K562 (cell line): ENCODE results near the gene KCNAB1. TPM values are rescaled to one million over a fixed set of nuclear protein-coding genes. Genes with fewer than 3 reads are reported as not detected.

Experiments used
- ATAC-seq: fragments of 200-7000 bp; cut with Tn5 transposase; 3 replicates; pipeline ENCODE4 v1.9.1; 2020; ENCODE audit warnings: moderate library complexity
- BruUV-seq: library from RNA; stranded (reverse); fragments of 400-500 nt; replicated peaks from 2 replicates; lab custom pipeline; 2021; lab: Mats Ljungman, UMichigan
- CTCF ChIA-PET: fragments of 300-600 bp; formaldehyde crosslinking; extraction: SDS; loops from one replicate; lab custom pipeline; 2021; ENCODE audit warnings: low intra/inter-chr PET ratio; lab: Yijun Ruan, JAX
- POLR2A ChIA-PET: fragments of 300-600, 350-650 bp; sonication (Branson Sonifier 250); formaldehyde crosslinking; extraction: SDS; loops from one replicate; lab custom pipeline; 2021; ENCODE audit warnings: antibody characterized with exemption, inconsistent platforms; lab: Yijun Ruan, JAX
- DNase-seq, 4 experiments: peaks; one replicate each; pipeline versions ENCODE4 v3.0.0 to v3.0.0-alpha.2; 2011 to 2018; ENCODE audit warnings: low spot score in 3 of 4, mixed read lengths in 3 of 4; ENCODE audit errors: extremely low read depth in 1 of 4
- FAIRE-seq: peaks from 2 replicates; lab custom pipeline; 2011; peaks lifted over from hg19 to GRCh38; lab: Jason Lieb, UNC
- H2AFZ ChIP-seq: 2 replicates; pipeline ENCODE4 v1.6.0; 2011; ENCODE audit warnings: low read depth, low read length, control low read depth, inconsistent platforms
- H3K27ac ChIP-seq: fragments of 200-600 bp; 3 replicates; pipeline ENCODE4 v1.8.0; 2011; ENCODE audit warnings: low read depth, mild to moderate bottlenecking, control low read depth, inconsistent platforms, low read length, moderate library complexity, mixed read lengths; ENCODE audit errors: extremely low read depth
- H3K27me3 ChIP-seq, 2 experiments: fragments of 300-600 bp in 1 of 2; 2 replicates in 1 of 2; 3 replicates in 1 of 2; pipeline versions ENCODE4 v1.6.0 to v1.8.0; 2011; ENCODE audit warnings: inconsistent platforms in 2 of 2, low read length in 2 of 2, mild to moderate bottlenecking in 1 of 2, mixed read lengths in 1 of 2, moderate library complexity in 1 of 2; ENCODE audit not compliant: control insufficient read depth in 2 of 2, insufficient read depth in 2 of 2
- H3K36me3 ChIP-seq: fragments of 300-600 bp; 3 replicates; pipeline ENCODE4 v1.8.0; 2011; ENCODE audit warnings: mild to moderate bottlenecking, low read length, inconsistent platforms; ENCODE audit not compliant: control insufficient read depth, insufficient read depth
- H3K4me1 ChIP-seq, 2 experiments: fragments of 200-600 bp in 1 of 2; replicated peaks in 1 of 2; 2 replicates in 1 of 2; 3 replicates in 1 of 2; pipeline versions ENCODE4 v1.5.1 to v1.8.0; 2011; ENCODE audit warnings: inconsistent platforms in 2 of 2, low read length in 2 of 2, mild to moderate bottlenecking in 1 of 2, mixed read lengths in 1 of 2, moderate library complexity in 1 of 2; ENCODE audit not compliant: control insufficient read depth in 2 of 2, insufficient read depth in 2 of 2
- H3K4me2 ChIP-seq: 2 replicates; pipeline ENCODE4 v1.6.1; 2011; ENCODE audit warnings: low read length, control low read depth, inconsistent platforms, mixed read lengths; ENCODE audit not compliant: insufficient read depth
- H3K4me3 ChIP-seq: fragments of 200-600 bp; sonication (generic), shearing (Covaris generic); 2 replicates; pipeline ENCODE4 v1.5.1; 2016; ENCODE audit warnings: control low read depth, inconsistent platforms
- H3K79me2 ChIP-seq: fragments of 200-600 bp; 3 replicates; pipeline ENCODE4 v1.8.0; 2011; ENCODE audit warnings: low read length, inconsistent platforms; ENCODE audit not compliant: control insufficient read depth, insufficient read depth
- H3K9ac ChIP-seq, 2 experiments: 2 replicates each; pipeline versions ENCODE4 v1.6.0 to v1.6.1; 2011; ENCODE audit warnings: low read depth in 2 of 2, low read length in 2 of 2, control low read depth in 1 of 2, inconsistent platforms in 1 of 2, mild to moderate bottlenecking in 1 of 2, mixed read lengths in 1 of 2; ENCODE audit not compliant: insufficient read depth in 1 of 2
- H3K9me1 ChIP-seq: one replicate; pipeline ENCODE4 v1.6.0; 2011; ENCODE audit warnings: inconsistent platforms, mild to moderate bottlenecking, low read length, moderate library complexity; ENCODE audit not compliant: control insufficient read depth, insufficient read depth
- H3K9me3 ChIP-seq: replicated peaks from 2 replicates; pipeline ENCODE4 v1.5.1; 2011; ENCODE audit warnings: low read depth, low read length, inconsistent platforms; ENCODE audit not compliant: control insufficient read depth, insufficient read depth
- H4K20me1 ChIP-seq: replicated peaks from 2 replicates; pipeline ENCODE4 v1.6.1; 2011; ENCODE audit warnings: low read length, inconsistent platforms, mixed read lengths; ENCODE audit not compliant: control insufficient read depth, insufficient read depth
- DPF2 ChIP-seq: fragments of 450-650 bp; IDR thresholded peaks from 2 replicates; pipeline ENCODE4 v1.6.1; 2016
- ESRRB ChIP-seq: fragments of 250-450 bp; sonication (Bioruptor Pico); IDR thresholded peaks from 2 replicates; pipeline ENCODE4 v1.5.0; 2020; ENCODE audit warnings: mild to moderate bottlenecking, moderate library complexity, borderline replicate concordance
- HMG20A ChIP-seq: fragments of 450-650 bp; formaldehyde crosslinking; conservative IDR thresholded peaks from 2 replicates; pipeline ENCODE4 v1.4.0; 2020; ENCODE audit warnings: mild to moderate bottlenecking, mixed read lengths
- MYC ChIP-seq, 2 experiments: fragments of 250-450 bp in 1 of 2; sonication (Bioruptor Pico) in 1 of 2; IDR thresholded peaks; 2 replicates each; pipeline versions ENCODE4 v1.5.1 to v1.6.1; 2012 to 2021; ENCODE audit warnings: low read depth in 2 of 2, borderline replicate concordance in 1 of 2, improper control_type of control experiment in 1 of 2, low read length in 1 of 2, mild to moderate bottlenecking in 1 of 2, moderate library complexity in 1 of 2
- NELFE ChIP-seq: IDR thresholded peaks from 2 replicates; pipeline ENCODE4 v1.6.1; 2011; ENCODE audit warnings: mild to moderate bottlenecking; ENCODE audit not compliant: insufficient read depth, insufficient read length
- NR2C2 ChIP-seq, 2 experiments: fragments of 200-800 bp in 1 of 2; sonication (Bioruptor generic) in 1 of 2; sonication (generic) in 1 of 2; formaldehyde crosslinking in 1 of 2; IDR thresholded peaks; 2 replicates each; pipeline versions ENCODE4 v1.6.1 to v1.8.0; 2016 to 2022; ENCODE audit warnings: mild to moderate bottlenecking in 1 of 2, missing compliant biosample characterization in 1 of 2, missing genetic modification characterization in 1 of 2, missing genetic modification reagents in 1 of 2
- RB1 ChIP-seq: fragments of 450-650 bp; IDR thresholded peaks from 2 replicates; pipeline ENCODE4 v1.6.1; 2017; ENCODE audit warnings: low read depth, mild to moderate bottlenecking
- RBFOX2 ChIP-seq: fragments of 200-400 bp; formaldehyde crosslinking; IDR thresholded peaks from 2 replicates; pipeline ENCODE4 v1.6.1; 2017; ENCODE audit warnings: low read depth, mild to moderate bottlenecking, low read length, moderate library complexity
- SNRNP70 ChIP-seq: fragments of 200-400 bp; formaldehyde crosslinking; optimal IDR thresholded peaks from 2 replicates; pipeline ENCODE3; 2017; ENCODE audit warnings: low read depth, low read length
- TCF7L2 ChIP-seq: fragments of 150-350 bp; IDR thresholded peaks from 2 replicates; pipeline ENCODE4 v1.6.1; 2016; ENCODE audit warnings: low read depth, mild to moderate bottlenecking, low read length, moderate library complexity
- WGBS: fragments of 100-300 bp; shearing (Covaris generic); methylation state at CpG from one replicate; pipeline ENCODE4 v1.1.6; 2016; ENCODE audit warnings: low coverage, mixed read lengths; ENCODE audit not compliant: insufficient coverage; ENCODE audit errors: missing lambda C conversion rate; 5-methylcytosine and 5-hydroxymethylcytosine counted together
- in situ Hi-C: fragments of 300-500 bp; cut with MboI; formaldehyde crosslinking; loops from 4 replicates; pipeline ENCODE4 v1.15.0; 2018; ENCODE audit warnings: inconsistent platforms, mixed read lengths
- intact Hi-C: fragments of 100-400 bp; cut with micrococcal nuclease; formaldehyde crosslinking; loops from 2 replicates; pipeline ENCODE4 v1.14.2; 2022
- polyA plus RNA-seq, 8 experiments: library from polyadenylated mRNA; depleted of rRNA in 4 of 8; stranded (reverse) in 5 of 8; unstranded in 3 of 8; fragments of >200 nt; fragmentation: Nextera tagmentation in 2 of 8; fragmentation: Illumina TruSeq in 1 of 8; extraction: Ambion mirVana in 2 of 8; extraction: Trizol in 1 of 8; gene quantifications; 2 replicates each; pipeline versions ENCODE4 v1.2.1 to v1.2.3, GENCODE V29; 2011 to 2014; ENCODE audit warnings: inconsistent platforms in 1 of 8, missing spikeins in 1 of 8
- total RNA-seq, 7 experiments: library from RNA; depleted of rRNA in 6 of 7; stranded (reverse); fragments of >200 nt in 6 of 7; fragmentation: Illumina TruSeq in 2 of 7; extraction: Trizol in 2 of 7; gene quantifications; 2 replicates each; pipeline versions ENCODE4 v1.2.1 to v1.2.3, GENCODE V29; 2011 to 2021; ENCODE audit warnings: low replicate concordance in 1 of 7
- TF ChIP-seq, protein P1 (sequence below): fragments of 200-800 bp; sonication (Bioruptor generic); IDR thresholded peaks from 2 replicates; pipeline ENCODE4 v1.6.1; 2016; ENCODE audit warnings: missing genetic modification characterization, missing compliant biosample characterization
- TF ChIP-seq, protein P2 (sequence below): fragments of 250-450 bp; sonication (Bioruptor Pico); IDR thresholded peaks from 2 replicates; pipeline ENCODE4 v1.8.0; 2021; ENCODE audit warnings: moderate library complexity, mild to moderate bottlenecking, inconsistent platforms

KCNAB1 gene
- total and polyA plus RNA-seq, 9 of the 15 experiments (the other 6 are each of a cell fraction or from before 2014, with no cell fraction given) = 0.14 to 1.2 (median 0.51) TPM

DNA sequence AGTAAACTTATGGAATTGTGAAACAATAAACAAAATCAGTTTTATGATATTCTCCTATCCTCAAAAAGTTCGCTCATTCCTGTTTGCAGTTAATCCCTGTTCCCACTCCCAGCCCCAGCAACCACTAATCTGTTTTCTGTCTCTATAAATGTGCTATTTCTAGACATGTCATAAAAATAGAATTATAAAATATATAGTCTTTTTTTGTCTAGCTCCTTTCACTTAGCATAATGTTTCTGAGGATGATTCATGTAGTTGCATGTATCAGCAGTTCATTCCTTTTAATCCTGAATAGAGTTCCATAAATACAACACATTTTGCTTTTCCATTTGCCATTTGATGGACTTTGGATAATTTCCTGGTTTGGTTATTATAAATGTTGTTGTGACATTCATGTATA, 140.0 kb downstream of the KCNAB1 start (continued):
- TF ChIP-seq, protein P1, sequence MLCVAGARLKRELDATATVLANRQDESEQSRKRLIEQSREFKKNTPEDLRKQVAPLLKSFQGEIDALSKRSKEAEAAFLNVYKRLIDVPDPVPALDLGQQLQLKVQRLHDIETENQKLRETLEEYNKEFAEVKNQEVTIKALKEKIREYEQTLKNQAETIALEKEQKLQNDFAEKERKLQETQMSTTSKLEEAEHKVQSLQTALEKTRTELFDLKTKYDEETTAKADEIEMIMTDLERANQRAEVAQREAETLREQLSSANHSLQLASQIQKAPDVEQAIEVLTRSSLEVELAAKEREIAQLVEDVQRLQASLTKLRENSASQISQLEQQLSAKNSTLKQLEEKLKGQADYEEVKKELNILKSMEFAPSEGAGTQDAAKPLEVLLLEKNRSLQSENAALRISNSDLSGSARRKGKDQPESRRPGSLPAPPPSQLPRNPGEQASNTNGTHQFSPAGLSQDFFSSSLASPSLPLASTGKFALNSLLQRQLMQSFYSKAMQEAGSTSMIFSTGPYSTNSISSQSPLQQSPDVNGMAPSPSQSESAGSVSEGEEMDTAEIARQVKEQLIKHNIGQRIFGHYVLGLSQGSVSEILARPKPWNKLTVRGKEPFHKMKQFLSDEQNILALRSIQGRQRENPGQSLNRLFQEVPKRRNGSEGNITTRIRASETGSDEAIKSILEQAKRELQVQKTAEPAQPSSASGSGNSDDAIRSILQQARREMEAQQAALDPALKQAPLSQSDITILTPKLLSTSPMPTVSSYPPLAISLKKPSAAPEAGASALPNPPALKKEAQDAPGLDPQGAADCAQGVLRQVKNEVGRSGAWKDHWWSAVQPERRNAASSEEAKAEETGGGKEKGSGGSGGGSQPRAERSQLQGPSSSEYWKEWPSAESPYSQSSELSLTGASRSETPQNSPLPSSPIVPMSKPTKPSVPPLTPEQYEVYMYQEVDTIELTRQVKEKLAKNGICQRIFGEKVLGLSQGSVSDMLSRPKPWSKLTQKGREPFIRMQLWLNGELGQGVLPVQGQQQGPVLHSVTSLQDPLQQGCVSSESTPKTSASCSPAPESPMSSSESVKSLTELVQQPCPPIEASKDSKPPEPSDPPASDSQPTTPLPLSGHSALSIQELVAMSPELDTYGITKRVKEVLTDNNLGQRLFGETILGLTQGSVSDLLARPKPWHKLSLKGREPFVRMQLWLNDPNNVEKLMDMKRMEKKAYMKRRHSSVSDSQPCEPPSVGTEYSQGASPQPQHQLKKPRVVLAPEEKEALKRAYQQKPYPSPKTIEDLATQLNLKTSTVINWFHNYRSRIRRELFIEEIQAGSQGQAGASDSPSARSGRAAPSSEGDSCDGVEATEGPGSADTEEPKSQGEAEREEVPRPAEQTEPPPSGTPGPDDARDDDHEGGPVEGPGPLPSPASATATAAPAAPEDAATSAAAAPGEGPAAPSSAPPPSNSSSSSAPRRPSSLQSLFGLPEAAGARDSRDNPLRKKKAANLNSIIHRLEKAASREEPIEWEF (CRISPR knock-in tag) = no peak
- no peak for TF ChIP-seq MYC (IDR thresholded peaks at IDR 0.05; ENCODE audit: low read depth, low read length)
- TF ChIP-seq MYC (CRISPR knock-in tag; IDR thresholded peaks at IDR 0.05; ENCODE audit: borderline replicate concordance, low read depth) = no peak
- no peak for TF ChIP-seq RB1
- no peak for TF ChIP-seq NELFE

DNA sequence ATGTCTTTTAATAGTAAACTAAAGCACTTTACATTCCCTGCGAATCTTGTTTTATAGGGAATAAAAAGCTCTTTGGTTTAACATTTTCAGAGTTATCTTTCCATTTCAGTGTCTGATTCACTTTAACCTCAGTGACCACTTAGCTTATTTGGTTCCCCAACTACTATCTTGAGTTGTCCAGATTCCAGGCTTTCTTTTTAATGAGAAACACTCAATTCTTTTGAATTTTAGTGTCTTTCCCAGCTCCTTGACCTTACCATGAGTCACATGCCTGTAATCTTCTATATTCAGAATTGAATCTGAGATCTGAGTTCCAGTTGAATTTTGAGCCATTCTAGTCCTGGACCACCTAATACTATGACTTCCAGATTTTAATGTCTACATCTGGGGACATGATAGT, 144.4 kb downstream of the KCNAB1 start:
- intact Hi-C loops = no loop called here
- no TSS peak for BruUV-seq
- H3K79me2 ChIP-seq = no peaks in the 10 kb centered on the region
- DNase-seq (no peak), FAIRE-seq (no peak), ATAC-seq (no peak)
- no peak overlapping the region for H3K27ac ChIP-seq
- in situ Hi-C loops = no loop called here
- no peak overlapping the region for H3K9ac ChIP-seq
- no peaks in the 10 kb centered on the region for H3K36me3 ChIP-seq
- H3K4me3 ChIP-seq = no peak overlapping the region
- no peaks in the 10 kb centered on the region for H3K4me1 ChIP-seq
- H3K9me3 ChIP-seq = no peaks in the 10 kb centered on the region
- no peak overlapping the region for H2AFZ ChIP-seq
- no peak overlapping the region for H3K4me2 ChIP-seq
- ChIA-PET POLR2A (interaction anchor here (0.6 to 2.0 kb wide), 2 partner anchors 12 to 363 kb away, joined by 3 to 7 read pairs; no protein-coding TSS in a partner anchor), CTCF (no interaction called here)
- H4K20me1 ChIP-seq = no peaks in the 10 kb centered on the region
- no peaks in the 10 kb centered on the region for H3K9me1 ChIP-seq
- no peaks in the 10 kb centered on the region for H3K27me3 ChIP-seq
- WGBS = 0% methylated on average over 1 of the region's 1 CpG
- TF ChIP-seq TCF7L2 (no peak), SNRNP70 (no peak), HMG20A (no peak), RBFOX2 (no peak), NR2C2 (CRISPR knock-in tag; IDR thresholded peaks at IDR 0.05) (no peak), NR2C2 (tag; IDR thresholded peaks at IDR 0.05) (no peak), ESRRB (no peak), DPF2 (no peak)
- TF ChIP-seq, protein P2, sequence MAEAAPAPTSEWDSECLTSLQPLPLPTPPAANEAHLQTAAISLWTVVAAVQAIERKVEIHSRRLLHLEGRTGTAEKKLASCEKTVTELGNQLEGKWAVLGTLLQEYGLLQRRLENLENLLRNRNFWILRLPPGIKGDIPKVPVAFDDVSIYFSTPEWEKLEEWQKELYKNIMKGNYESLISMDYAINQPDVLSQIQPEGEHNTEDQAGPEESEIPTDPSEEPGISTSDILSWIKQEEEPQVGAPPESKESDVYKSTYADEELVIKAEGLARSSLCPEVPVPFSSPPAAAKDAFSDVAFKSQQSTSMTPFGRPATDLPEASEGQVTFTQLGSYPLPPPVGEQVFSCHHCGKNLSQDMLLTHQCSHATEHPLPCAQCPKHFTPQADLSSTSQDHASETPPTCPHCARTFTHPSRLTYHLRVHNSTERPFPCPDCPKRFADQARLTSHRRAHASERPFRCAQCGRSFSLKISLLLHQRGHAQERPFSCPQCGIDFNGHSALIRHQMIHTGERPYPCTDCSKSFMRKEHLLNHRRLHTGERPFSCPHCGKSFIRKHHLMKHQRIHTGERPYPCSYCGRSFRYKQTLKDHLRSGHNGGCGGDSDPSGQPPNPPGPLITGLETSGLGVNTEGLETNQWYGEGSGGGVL (CRISPR knock-in tag) = no peak
